Endothelial cell of hepatic sinusoid (primary cell): ENCODE results near the gene STK32C.
"Not testable (repeated sequence)": the region's sequence is repeated elsewhere in the genome, so short reads cannot be mapped to it uniquely, and the experiment has no call there.

Experiments used
- in situ Hi-C: cut with HindIII; loops from 2 replicates; pipeline ENCODE4 v1.10.0; 2017; ENCODE audit warnings: low sequenced_read_pairs

The STK32C gene

GRCh38 chr10:132320654-132321469 lies 13.1 kb upstream of the STK32C start:
- in situ Hi-C loops = no loop called here

GRCh38 chr10:132319853-132320653 lies 12.3 kb upstream of the STK32C start:
- in situ Hi-C loops = no loop called here

- in situ Hi-C loops = not testable (repeated sequence)
These were observed 9.7 kb upstream of the STK32C start for GRCh38 chr10:132317477-132317876.

GRCh38 chr10:132316133-132316532 lies 8.4 kb upstream of the STK32C start:
- in situ Hi-C loops = no loop called here

GRCh38 chr10:132314881-132315280 lies 7.1 kb upstream of the STK32C start:
- in situ Hi-C loops = not testable (repeated sequence)

GRCh38 chr10:132314336-132314735 lies 6.6 kb upstream of the STK32C start:
- in situ Hi-C loops = no loop called here

- in situ Hi-C loops = no loop called here
These were observed 6.1 kb upstream of the STK32C start for GRCh38 chr10:132313865-132314264.

- in situ Hi-C loops = no loop called here
These were observed 5.6 kb upstream of the STK32C start for GRCh38 chr10:132313305-132313704.

GRCh38 chr10:132311338-132311939 lies 3.7 kb upstream of the STK32C start:
- in situ Hi-C loops = no loop called here

GRCh38 chr10:132310701-132311337 lies 3.1 kb upstream of the STK32C start:
- in situ Hi-C loops = no loop called here

- in situ Hi-C loops = no loop called here
These were observed 2.3 kb upstream of the STK32C start for GRCh38 chr10:132309879-132310591.

- in situ Hi-C loops = no loop called here
These were observed 1.7 kb upstream of the STK32C start for GRCh38 chr10:132309471-132309865.

GRCh38 chr10:132308587-132309470 lies 1.1 kb upstream of the STK32C start:
- in situ Hi-C loops = no loop called here

GRCh38 chr10:132306864-132307751 lies 642 bp downstream of the STK32C start:
- in situ Hi-C loops = no loop called here

GRCh38 chr10:132306343-132306685 lies 1.4 kb downstream of the STK32C start:
- in situ Hi-C loops = no loop called here

- in situ Hi-C loops = no loop called here
These were observed 2.0 kb downstream of the STK32C start for GRCh38 chr10:132305654-132306342.

GRCh38 chr10:132304756-132305509 lies 2.8 kb downstream of the STK32C start:
- in situ Hi-C loops = no loop called here
